ENCODE data around the gene TTN.

DNA sequence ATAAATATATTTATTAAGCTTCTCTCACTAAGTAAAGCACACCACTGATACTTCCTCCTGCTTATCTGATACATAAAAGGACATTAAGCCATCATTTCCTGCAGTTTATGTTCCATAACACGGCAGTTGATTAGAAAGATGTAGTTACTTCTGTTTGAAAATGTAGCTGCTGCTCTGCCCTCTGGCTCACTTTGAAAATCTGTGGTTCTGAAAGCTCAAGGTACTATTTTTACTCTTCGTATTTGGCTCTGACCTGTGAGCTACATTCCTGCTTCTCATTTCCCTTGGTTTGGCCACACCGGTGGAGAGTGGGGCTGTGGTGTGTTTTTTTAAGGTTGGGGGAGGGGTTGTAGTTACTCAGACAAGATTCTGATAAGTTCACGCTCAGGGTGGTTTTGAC is 12.8 kb upstream of the TTN start:
- TF ChIP-seq SP1 (IDR thresholded peaks at IDR 0.05; ENCODE audit: low read depth): no peak
- TF ChIP-seq, protein P1, sequence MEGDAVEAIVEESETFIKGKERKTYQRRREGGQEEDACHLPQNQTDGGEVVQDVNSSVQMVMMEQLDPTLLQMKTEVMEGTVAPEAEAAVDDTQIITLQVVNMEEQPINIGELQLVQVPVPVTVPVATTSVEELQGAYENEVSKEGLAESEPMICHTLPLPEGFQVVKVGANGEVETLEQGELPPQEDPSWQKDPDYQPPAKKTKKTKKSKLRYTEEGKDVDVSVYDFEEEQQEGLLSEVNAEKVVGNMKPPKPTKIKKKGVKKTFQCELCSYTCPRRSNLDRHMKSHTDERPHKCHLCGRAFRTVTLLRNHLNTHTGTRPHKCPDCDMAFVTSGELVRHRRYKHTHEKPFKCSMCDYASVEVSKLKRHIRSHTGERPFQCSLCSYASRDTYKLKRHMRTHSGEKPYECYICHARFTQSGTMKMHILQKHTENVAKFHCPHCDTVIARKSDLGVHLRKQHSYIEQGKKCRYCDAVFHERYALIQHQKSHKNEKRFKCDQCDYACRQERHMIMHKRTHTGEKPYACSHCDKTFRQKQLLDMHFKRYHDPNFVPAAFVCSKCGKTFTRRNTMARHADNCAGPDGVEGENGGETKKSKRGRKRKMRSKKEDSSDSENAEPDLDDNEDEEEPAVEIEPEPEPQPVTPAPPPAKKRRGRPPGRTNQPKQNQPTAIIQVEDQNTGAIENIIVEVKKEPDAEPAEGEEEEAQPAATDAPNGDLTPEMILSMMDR (IDR thresholded peaks at IDR 0.05 in 2 of 3, conservative IDR thresholded peaks at IDR 0.05 in 1 of 3; ENCODE audit: borderline replicate concordance in 1 of 3, insufficient read depth in 1 of 3, low read depth in 2 of 3, low read length in 2 of 3): no peak
- no peak for TF ChIP-seq ZNF274 (IDR thresholded peaks at IDR 0.05; ENCODE audit: low read depth, low read length)
- TF ChIP-seq JUND (IDR thresholded peaks at IDR 0.05): no peak
- no peak for TF ChIP-seq YY1 (IDR thresholded peaks at IDR 0.05; ENCODE audit: extremely low read depth, insufficient replicate concordance, low read depth, low read length)
- no peak for TF ChIP-seq POLR2AphosphoS5 (IDR thresholded peaks at IDR 0.05; ENCODE audit: low read depth, low read length)
- no peak for TF ChIP-seq CBX3 (IDR thresholded peaks at IDR 0.05; ENCODE audit: low read depth)
- no peak for TF ChIP-seq TCF7L2 (IDR thresholded peaks at IDR 0.05; ENCODE audit: borderline replicate concordance, extremely low read depth, insufficient read depth, insufficient read length)
- TF ChIP-seq, protein P2, sequence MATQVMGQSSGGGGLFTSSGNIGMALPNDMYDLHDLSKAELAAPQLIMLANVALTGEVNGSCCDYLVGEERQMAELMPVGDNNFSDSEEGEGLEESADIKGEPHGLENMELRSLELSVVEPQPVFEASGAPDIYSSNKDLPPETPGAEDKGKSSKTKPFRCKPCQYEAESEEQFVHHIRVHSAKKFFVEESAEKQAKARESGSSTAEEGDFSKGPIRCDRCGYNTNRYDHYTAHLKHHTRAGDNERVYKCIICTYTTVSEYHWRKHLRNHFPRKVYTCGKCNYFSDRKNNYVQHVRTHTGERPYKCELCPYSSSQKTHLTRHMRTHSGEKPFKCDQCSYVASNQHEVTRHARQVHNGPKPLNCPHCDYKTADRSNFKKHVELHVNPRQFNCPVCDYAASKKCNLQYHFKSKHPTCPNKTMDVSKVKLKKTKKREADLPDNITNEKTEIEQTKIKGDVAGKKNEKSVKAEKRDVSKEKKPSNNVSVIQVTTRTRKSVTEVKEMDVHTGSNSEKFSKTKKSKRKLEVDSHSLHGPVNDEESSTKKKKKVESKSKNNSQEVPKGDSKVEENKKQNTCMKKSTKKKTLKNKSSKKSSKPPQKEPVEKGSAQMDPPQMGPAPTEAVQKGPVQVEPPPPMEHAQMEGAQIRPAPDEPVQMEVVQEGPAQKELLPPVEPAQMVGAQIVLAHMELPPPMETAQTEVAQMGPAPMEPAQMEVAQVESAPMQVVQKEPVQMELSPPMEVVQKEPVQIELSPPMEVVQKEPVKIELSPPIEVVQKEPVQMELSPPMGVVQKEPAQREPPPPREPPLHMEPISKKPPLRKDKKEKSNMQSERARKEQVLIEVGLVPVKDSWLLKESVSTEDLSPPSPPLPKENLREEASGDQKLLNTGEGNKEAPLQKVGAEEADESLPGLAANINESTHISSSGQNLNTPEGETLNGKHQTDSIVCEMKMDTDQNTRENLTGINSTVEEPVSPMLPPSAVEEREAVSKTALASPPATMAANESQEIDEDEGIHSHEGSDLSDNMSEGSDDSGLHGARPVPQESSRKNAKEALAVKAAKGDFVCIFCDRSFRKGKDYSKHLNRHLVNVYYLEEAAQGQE (IDR thresholded peaks at IDR 0.05; ENCODE audit: low read depth): no peak
- no peak for TF ChIP-seq FOSL1 (IDR thresholded peaks at IDR 0.05; ENCODE audit: low read depth)
- no peak for TF ChIP-seq EZH2 (IDR thresholded peaks at IDR 0.05)
- TF ChIP-seq POLR2A (IDR thresholded peaks at IDR 0.05; ENCODE audit: borderline replicate concordance, extremely low read depth, insufficient read depth, insufficient read length): no peak
- TF ChIP-seq EZH2phosphoT487 (IDR thresholded peaks at IDR 0.05; ENCODE audit: borderline replicate concordance): no peak

Data from HCT116 (cell line).